ENCODE data around the gene ST8SIA4.

GRCh38 chr5:100855295-100855694 lies 47.8 kb downstream of the ST8SIA4 start:
- TF ChIP-seq CTCF (IDR thresholded peaks at IDR 0.05; ENCODE audit: extremely low read depth in 1 of 2, insufficient read depth in 1 of 2, low read depth in 1 of 2, low read length in 2 of 2): no peak
- no peak for TF ChIP-seq EZH2 (IDR thresholded peaks at IDR 0.05; ENCODE audit: borderline replicate concordance, low read depth, low read length, severe bottlenecking)

Measured in endothelial cell of umbilical vein (primary cell).